Middle frontal gyrus (tissue), 1 donor: ENCODE measurements around the gene POMGNT1.

Experiments used
- DNase-seq: peaks from one replicate; pipeline ENCODE4 v3.0.0-alpha.2; 2015; ENCODE audit warnings: low spot score; ENCODE audit errors: extremely low spot score

POMGNT1 gene

DNA sequence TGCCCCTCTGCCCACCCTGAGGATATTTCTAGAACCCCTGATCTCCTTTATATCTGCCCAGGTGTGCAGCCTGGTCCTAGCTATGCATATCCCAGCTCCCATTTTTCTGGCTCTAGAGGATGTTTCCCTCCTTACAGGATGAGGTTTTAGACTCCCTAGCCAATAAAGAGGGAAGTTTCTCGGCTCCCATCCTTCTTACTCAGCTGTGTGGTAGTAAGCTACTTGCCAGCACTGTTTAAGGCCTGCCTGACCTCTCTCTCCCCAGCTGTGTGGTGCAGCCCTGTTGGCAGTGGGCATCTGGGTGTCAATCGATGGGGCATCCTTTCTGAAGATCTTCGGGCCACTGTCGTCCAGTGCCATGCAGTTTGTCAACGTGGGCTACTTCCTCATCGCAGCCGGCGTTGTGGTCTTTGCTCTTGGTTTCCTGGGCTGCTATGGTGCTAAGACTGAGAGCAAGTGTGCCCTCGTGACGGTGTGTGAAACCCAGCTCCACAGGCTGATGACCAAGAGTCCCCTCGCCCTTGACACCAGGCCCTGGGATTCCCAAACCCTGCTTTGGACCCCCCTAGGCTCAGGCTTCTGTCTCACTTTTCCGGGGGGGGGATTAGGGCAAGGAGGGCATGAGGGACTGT lies 14.2 kb downstream of the POMGNT1 start:
- no peak for DNase-seq

DNA sequence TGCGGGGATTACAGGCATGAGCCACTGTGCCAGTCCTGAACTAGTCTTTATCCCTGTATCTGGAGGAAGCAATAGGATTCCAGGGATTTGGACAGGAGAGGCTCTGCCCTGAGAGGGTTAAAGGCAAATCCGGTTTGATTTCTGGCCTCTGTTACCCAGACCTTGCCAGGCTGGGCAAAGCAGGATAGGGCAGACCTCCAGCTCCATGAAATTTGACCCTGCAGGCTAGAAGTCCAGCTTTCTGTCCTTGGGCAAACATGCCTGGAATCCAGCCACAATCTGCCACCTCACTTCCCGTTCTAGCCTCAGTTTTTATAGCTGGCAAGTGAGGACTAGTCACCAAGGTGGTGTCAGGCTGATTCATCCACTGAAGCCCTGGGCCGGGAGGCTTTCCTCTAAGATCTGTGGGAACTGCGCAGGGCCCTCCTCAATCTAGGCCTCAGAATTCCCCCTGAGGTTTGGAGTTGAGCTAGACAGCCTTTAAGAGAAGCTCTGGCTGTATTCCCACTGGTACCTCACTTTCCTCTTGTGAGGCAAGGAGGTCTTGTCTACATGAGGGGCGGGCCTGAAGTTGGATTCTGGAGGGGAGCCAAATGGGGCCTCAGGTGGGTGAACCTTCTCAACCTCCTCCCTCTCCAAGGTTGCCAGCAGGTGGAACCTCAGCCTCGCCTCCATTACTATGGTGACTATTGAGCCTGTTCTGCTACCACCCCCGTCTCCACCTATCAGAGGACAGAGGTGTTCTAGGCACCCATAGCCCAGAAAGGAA lies 15.0 kb downstream of the POMGNT1 start:
- DNase-seq: no peak

DNA sequence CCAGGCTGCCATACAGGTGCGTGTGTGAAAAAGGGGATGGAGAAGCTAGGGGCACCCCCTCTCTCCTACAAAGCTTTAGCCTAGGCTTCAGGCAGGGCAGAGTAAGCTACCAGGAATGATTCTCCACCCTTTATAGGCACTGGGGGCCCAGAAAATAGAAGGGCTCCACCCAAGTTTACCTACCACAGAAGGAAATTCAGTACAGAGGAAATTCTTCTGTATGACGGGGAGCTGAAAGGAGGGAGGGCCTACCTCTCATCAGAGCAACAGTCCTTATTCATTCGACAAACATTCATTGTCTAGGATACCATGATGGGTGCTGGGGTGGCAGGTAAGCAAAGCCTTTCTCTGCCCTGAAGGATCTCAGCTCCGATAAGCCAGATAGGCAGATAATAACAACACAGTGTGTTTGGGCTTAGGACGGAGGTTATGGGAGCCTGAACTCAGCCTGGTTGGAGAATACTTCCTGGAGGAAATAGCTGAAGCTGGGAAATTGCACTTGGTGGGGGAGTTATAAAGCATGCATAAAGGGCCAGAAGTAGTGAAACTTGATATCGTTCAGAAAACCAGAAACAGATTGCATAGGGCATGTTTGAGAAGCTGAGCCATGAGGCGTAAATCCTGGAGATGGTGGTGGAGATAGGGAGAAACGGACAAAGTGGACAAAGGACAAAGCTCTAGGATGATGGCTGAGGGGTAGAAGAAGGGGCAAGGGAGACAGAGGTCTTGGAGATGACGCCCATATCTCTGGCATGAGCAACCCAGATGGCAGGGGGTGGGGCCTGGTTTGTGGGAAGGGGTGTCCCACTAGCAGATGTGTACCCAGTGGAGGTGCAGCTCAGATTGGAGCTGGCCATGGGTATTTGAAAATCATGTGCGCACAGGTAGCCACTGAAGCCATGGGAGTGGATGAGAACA lies 16.6 kb downstream of the POMGNT1 start:
- DNase-seq: no peak

DNA sequence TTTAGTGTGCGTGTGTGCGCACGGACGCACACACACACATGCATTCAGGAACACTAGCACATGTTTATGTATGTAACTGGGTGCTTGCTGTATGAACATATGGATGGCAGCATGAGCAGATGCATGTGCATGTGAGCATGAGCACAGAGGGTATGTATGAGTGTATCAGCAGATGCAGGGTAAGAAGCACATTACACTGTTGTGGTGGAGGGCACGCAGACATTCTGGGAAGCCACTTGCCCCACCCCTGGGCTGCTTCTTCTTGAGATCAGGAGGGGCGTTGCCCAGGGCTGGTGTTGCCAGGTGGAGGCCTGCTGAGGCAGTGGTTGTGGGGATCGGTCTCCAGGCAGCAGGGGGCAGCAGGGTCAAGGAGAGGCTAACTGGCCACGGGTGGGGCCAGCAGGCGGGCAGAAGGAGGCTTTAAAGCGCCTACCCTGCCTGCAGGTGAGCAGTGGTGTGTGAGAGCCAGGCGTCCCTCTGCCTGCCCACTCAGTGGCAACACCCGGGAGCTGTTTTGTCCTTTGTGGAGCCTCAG lies 18.1 kb downstream of the POMGNT1 start:
- no peak for DNase-seq

DNA sequence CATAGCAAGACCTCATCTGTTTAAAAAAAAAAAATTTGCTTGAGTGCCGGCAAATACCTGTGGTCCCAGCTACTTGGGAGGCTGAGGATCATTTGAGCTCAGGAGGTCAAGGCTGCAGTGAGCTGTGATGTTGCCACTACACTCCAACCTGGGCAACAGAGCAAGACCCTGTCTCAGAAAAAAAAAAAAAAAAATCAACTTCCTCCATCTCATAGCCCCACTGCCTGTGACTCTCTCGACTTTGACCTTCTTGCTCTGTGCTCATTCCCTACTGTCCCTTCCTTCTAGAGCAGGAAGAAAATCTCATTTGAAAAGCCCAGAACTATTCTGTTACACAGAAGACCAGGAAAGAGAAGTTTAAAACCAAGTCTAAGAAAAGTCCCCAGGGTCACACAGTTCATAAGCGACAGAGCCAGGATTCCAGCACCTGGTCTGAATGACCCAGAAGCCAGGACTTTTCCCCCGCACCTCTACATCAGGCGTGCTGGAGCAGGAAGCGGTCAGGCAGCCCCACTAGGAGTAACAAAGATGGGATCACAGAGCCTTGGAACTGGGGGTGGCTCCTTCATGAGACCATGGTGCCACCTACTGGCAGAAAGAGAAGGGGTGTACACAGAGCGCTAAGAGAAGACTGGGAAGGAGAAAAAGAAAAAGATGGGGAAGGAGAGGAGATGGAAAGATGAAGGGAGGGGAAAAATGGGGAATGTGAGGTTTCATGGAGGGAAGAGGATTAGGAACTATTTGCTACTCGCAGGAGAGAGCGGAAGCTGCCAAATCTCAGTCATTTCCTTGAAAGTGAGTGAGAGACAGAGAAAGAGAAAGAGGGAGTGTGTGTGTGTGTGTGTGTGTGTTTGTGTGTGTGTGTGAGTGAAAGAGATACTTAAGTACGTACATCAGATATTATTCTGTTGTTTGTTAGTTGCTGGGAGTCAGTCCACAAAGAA lies 18.8 kb downstream of the POMGNT1 start:
- DNase-seq: peak; percentile 63

DNA sequence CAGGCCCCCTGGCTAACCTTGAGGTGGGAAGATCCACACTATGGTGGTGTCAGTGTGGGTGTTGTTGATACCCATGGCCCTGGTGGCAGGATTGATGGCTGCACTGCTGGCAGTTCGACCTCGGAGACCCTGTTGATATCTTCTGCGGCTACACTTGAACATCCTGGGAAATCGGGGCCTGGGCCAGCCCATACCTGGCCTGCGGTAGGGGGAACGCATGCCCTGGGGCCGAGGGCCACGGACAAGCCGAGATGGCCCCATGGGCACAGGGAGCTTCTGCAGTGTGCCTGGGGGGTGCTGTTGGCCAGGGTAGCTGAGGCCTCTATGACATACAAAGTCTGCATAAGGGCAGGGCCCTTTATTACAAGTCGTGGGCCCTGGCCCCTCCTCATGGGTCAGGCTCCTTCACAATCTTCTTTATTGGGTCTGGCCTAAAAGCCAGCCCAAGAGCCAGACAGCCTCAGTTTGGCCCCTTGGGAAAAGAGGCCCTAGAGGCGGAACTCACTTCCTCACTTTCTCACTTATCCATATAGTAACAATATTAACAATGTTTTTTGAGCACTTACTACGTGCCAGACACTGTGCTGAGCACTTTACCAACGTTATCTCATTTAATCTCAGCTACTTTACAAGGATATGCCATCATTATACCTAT lies 21.9 kb downstream of the POMGNT1 start, which contains the start of gene P3R3URF:
Gene P3R3URF, minus strand, starts transcription at position 278 of the 655 bp plus-strand sequence. Its CDS starts 17 bp downstream, at position 261.
- DNase-seq: no peak

DNA sequence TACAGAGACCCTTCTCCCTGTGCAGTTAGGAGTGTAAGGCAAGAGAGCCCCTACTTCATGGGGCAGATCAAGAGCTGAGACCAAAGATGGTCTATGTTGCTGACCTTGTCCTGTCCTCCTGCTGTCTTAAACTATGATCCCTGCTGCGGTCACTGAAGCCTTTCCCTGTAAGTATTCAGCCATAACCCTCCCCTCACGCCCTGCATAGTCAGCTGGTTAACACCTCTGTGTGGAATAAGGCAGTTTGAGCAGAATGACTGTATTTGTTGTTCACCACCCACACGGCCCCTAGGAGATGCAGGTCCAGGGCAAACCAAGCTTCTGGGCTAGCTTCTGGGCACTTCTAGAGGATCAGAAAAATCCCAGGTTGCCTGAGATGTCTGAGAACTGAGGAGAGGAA lies 23.0 kb downstream of the POMGNT1 start:
- no peak for DNase-seq

DNA sequence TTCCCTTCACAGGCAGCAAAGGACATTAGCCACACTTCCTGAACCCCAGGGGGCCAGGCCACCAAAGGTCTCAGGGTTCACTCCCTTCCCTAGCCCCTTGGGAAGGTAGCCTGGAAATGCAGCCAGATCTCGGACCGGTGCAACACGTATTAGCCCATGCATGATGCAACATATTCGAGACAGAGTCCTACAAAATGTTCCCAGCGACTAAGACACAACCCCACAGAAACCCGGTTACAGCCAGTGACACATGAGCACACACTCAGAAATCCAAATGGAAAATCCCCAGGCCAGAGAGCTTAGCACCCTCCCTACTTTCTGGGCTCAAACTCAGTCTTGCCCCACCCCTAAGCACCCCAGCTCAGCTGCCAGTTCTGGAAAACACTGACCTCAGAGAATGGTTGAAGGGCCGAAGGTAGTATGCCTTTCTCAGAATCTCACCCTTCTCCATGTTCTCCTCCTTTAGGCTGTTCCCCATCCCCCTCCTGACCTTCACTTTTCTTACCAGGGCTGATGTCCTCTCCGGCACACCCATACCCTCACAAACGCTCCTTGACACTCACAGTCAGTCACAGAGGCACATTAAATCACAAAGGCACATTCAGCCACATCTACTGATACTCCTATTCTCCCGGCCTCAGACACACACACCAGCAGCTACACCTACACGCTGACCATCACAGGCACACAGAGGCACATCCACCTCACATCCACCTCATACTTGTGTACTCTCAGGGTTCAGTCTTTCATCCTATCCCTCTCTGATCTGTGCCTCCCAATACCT lies 23.6 kb downstream of the POMGNT1 start, which contains the start of gene TSPAN1:
Gene TSPAN1, plus strand, starts transcription at position 640 of the 784 bp plus-strand sequence. CDS start 6,021 bp downstream, outside the sequence.
- no peak for DNase-seq

DNA sequence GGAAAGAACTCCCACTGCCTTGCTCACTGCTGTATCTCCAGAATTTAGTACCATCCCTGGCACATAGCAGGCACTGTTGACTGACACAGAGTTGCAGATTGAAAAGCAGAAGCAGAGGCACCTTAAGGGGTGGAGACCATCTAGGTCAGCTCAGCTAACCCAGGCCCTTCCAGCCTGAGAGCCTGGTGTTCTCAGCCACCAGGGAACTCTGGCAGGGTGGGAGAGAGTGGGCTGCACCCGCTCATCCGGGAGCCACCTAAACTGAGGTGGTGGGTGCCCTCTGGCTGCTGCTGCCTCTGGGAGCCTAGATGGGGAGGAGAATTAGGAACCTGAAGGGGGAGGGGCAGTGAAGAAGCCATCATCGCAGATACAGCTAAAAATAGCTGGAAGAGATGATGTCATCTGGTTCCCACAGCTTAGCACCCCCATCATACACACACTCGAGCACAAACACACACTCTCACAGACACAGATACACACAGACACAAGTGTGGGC lies 24.8 kb downstream of the POMGNT1 start:
- no peak for DNase-seq

- no peak for DNase-seq
These were observed 25.9 kb downstream of the POMGNT1 start for GRCh38 chr1:46172321-46172720.

GRCh38 chr1:46171871-46172270 lies 26.4 kb downstream of the POMGNT1 start:
- no peak for DNase-seq

GRCh38 chr1:46171351-46171750 lies 26.9 kb downstream of the POMGNT1 start:
- no peak for DNase-seq

DNA sequence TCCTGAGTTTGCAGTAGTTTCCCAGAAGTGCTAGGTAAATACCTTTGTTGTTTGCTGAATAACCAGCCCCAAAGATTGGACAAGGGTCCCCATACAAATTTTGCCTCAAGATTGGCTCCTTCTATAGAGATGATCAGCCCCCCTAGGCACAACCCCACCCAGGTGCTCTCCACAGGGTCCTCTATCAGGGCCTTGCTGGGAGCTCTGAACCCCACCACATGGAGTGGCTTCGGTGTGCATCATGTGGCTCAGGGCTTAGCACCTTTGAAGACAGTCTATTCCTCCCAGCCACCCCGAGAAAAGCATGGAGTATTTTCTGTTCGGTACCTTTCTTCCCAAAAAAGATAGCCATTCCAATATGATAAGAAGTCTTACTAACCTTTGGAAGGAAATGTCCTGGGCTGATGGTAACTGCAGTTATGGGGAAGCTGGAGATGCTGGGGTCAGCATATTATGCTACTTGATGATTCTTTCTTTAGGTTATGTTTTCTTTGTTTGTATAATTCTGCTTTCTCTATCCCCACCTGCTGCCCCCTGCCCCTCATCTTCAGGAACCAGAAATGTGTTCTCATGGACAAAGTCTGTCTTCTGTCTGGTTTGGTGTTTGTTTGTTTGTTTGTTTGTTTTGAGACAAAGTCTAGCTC lies 28.3 kb downstream of the POMGNT1 start:
- DNase-seq: no peak

- no peak for DNase-seq
These were observed 29.8 kb downstream of the POMGNT1 start for GRCh38 chr1:46168477-46168876.

- DNase-seq: no peak
These were observed 31.4 kb downstream of the POMGNT1 start for GRCh38 chr1:46166521-46167462.

DNA sequence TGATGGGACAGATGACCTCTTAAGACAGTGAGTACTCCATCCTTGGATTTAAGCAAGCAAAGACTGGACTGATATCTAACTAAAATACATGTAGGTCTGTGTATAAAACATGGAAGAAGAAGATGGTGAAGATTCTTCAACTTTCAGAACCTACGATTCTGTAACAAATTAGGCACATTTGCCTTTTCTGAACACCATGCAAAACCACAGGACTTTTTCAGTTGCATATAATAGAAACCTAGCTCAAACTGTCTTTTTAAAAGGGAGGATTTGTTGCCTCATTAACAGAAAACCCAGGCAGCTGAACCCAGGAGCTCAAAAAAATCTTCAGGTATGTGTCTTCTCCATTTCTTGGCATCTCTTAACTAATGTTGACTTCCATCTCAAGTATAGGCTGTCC lies 38.0 kb downstream of the POMGNT1 start:
- no peak for DNase-seq

DNA sequence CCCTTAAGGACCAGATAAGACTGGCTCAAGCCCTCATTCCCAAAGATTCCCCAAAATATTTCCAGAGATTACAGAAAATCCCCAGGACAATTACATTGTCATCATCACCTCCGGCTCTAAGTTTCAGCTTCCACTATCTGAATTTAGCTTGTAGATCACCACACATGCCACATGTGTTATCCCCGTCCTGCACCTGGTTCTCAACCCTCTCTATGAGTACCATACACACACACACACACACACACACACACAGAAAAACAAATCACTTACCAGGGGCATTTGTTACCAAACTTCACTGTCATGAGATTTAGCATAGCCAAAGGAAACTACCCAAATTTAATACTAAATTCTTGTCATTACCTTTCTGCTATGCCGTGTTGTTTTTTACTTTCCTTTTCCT lies 38.7 kb downstream of the POMGNT1 start:
- DNase-seq: no peak
